Memory B cell (primary cell): ENCODE data around the gene RTL10.

Source experiments
- ATAC-seq: fragments of 150-1000 bp; cut with Tn5 transposase; 2 replicates; pipeline ENCODE4 v1.10.0; 2021; ENCODE audit warnings: low read depth, mild to moderate bottlenecking, moderate library complexity
- DNase-seq, 2 donors: peaks; one replicate each; pipeline ENCODE4 v3.0.0; 2022; ENCODE audit warnings: low spot score in 2 of 2
- H3K27ac Mint-ChIP-seq: one replicate; pipeline ENCODE4 v1.8.0; 2022; ENCODE audit warnings: mild to moderate bottlenecking, moderate library complexity, mixed read lengths
- H3K27me3 Mint-ChIP-seq: one replicate; pipeline ENCODE4 v1.8.0; 2022; ENCODE audit warnings: mixed read lengths
- H3K36me3 Mint-ChIP-seq: one replicate; pipeline ENCODE4 v1.8.0; 2022; ENCODE audit warnings: mild to moderate bottlenecking, mixed read lengths
- H3K4me1 Mint-ChIP-seq: one replicate; pipeline ENCODE4 v1.8.0; 2022; ENCODE audit warnings: mixed read lengths
- H3K4me3 Mint-ChIP-seq: one replicate; pipeline ENCODE4 v1.8.0; 2022; ENCODE audit warnings: mild to moderate bottlenecking, moderate library complexity, mixed read lengths
- H3K9me3 Mint-ChIP-seq: one replicate; pipeline ENCODE4 v1.8.0; 2022; ENCODE audit warnings: mixed read lengths

The RTL10 gene

GRCh38 chr22:19893363-19893762 is 38.7 kb upstream of the RTL10 start:
- Mint-ChIP-seq H3K4me1 (peaks cover 17% of the 10 kb centered on the region), H3K36me3 (peaks cover 2% of the 10 kb centered on the region), H3K27ac (no peak overlapping the region), H3K9me3 (no peaks in the 10 kb centered on the region), H3K27me3 (no peaks in the 10 kb centered on the region), H3K4me3 (no peak overlapping the region)
- ATAC-seq: no peak
- DNase-seq: no peak

- H3K4me3 Mint-ChIP-seq: no peak overlapping the region
- no peak overlapping the region for H3K27ac Mint-ChIP-seq
- peaks cover 17% of the 10 kb centered on the region for H3K4me1 Mint-ChIP-seq
Measured at GRCh38 chr22:19892925-19893324, 38.3 kb upstream of the RTL10 start.

GRCh38 chr22:19892257-19892879 is 37.7 kb upstream of the RTL10 start:
- no peak for DNase-seq
- peaks cover 17% of the 10 kb centered on the region for H3K4me1 Mint-ChIP-seq

More at GRCh38 chr22:19892925-19893324, 38.3 kb upstream of the RTL10 start:
- H3K9me3 Mint-ChIP-seq: no peaks in the 10 kb centered on the region
- no peak for DNase-seq
- H3K36me3 Mint-ChIP-seq: peaks cover 2% of the 10 kb centered on the region
- no peak for ATAC-seq
- H3K27me3 Mint-ChIP-seq: no peaks in the 10 kb centered on the region

GRCh38 chr22:19891317-19892256 is 36.9 kb upstream of the RTL10 start:
- Mint-ChIP-seq H3K4me1 (peaks cover 22% of the 10 kb centered on the region), H3K27me3 (no peaks in the 10 kb centered on the region), H3K36me3 (peaks cover 2% of the 10 kb centered on the region)

More at GRCh38 chr22:19892257-19892879, 37.7 kb upstream of the RTL10 start:
- H3K27ac Mint-ChIP-seq: no peak overlapping the region
- peak; percentile 13 for ATAC-seq
- peaks cover 2% of the 10 kb centered on the region for H3K36me3 Mint-ChIP-seq
- no peaks in the 10 kb centered on the region for H3K9me3 Mint-ChIP-seq
- H3K4me3 Mint-ChIP-seq: peak overlapping the region; percentile 82
- no peaks in the 10 kb centered on the region for H3K27me3 Mint-ChIP-seq

GRCh38 chr22:19890502-19891316 is 36.0 kb upstream of the RTL10 start:
- H3K4me3 Mint-ChIP-seq: no peak overlapping the region
- no peak for DNase-seq
- H3K4me1 Mint-ChIP-seq: peaks cover 25% of the 10 kb centered on the region
- no peaks in the 10 kb centered on the region for H3K9me3 Mint-ChIP-seq
- no peak for ATAC-seq
- no peaks in the 10 kb centered on the region for H3K27me3 Mint-ChIP-seq
- no peak overlapping the region for H3K27ac Mint-ChIP-seq
- peaks cover 2% of the 10 kb centered on the region for H3K36me3 Mint-ChIP-seq

More at GRCh38 chr22:19891317-19892256, 36.9 kb upstream of the RTL10 start:
- Mint-ChIP-seq H3K9me3 (no peaks in the 10 kb centered on the region), H3K4me3 (peak overlapping the region; percentile 82), H3K27ac (peak overlapping the region; percentile 56)
- peak in 1 of 2 donors; percentile 32 for DNase-seq
- peak; percentile 84 for ATAC-seq

- Mint-ChIP-seq H3K36me3 (peaks cover 2% of the 10 kb centered on the region), H3K4me3 (no peak overlapping the region), H3K27ac (no peak overlapping the region), H3K9me3 (no peaks in the 10 kb centered on the region), H3K27me3 (no peaks in the 10 kb centered on the region), H3K4me1 (peaks cover 28% of the 10 kb centered on the region)
- no peak for ATAC-seq
- DNase-seq: no peak
Measured at GRCh38 chr22:19889951-19890350, 35.3 kb upstream of the RTL10 start.

- peaks cover 28% of the 10 kb centered on the region for H3K4me1 Mint-ChIP-seq
- no peak overlapping the region for H3K27ac Mint-ChIP-seq
- no peaks in the 10 kb centered on the region for H3K36me3 Mint-ChIP-seq
- DNase-seq: no peak
- H3K9me3 Mint-ChIP-seq: no peaks in the 10 kb centered on the region
- no peaks in the 10 kb centered on the region for H3K27me3 Mint-ChIP-seq
- no peak overlapping the region for H3K4me3 Mint-ChIP-seq
- ATAC-seq: no peak
Measured at GRCh38 chr22:19888131-19888746, 33.6 kb upstream of the RTL10 start.

- Mint-ChIP-seq H3K27me3 (no peaks in the 10 kb centered on the region), H3K4me3 (no peak overlapping the region), H3K36me3 (no peaks in the 10 kb centered on the region), H3K27ac (no peak overlapping the region), H3K4me1 (peaks cover 26% of the 10 kb centered on the region), H3K9me3 (no peaks in the 10 kb centered on the region)
- no peak for ATAC-seq
- no peak for DNase-seq
Measured at GRCh38 chr22:19887256-19887985, 32.7 kb upstream of the RTL10 start.

GRCh38 chr22:19886605-19887255 is 32.1 kb upstream of the RTL10 start:
- Mint-ChIP-seq H3K27ac (no peak overlapping the region), H3K4me3 (peak overlapping the region; percentile 32), H3K27me3 (no peaks in the 10 kb centered on the region), H3K36me3 (no peaks in the 10 kb centered on the region), H3K9me3 (no peaks in the 10 kb centered on the region), H3K4me1 (peaks cover 20% of the 10 kb centered on the region)
- peak; percentile 65 for ATAC-seq
- no peak for DNase-seq

GRCh38 chr22:19885841-19886592 is 31.3 kb upstream of the RTL10 start:
- Mint-ChIP-seq H3K4me3 (peak overlapping the region; percentile 56), H3K27me3 (no peaks in the 10 kb centered on the region), H3K36me3 (no peaks in the 10 kb centered on the region), H3K4me1 (peaks cover 13% of the 10 kb centered on the region), H3K27ac (peak overlapping the region; percentile 10), H3K9me3 (no peaks in the 10 kb centered on the region)
- no peak for DNase-seq
- ATAC-seq: no peak

GRCh38 chr22:19884954-19885751 is 30.5 kb upstream of the RTL10 start:
- no peak overlapping the region for H3K27ac Mint-ChIP-seq
- no peaks in the 10 kb centered on the region for H3K9me3 Mint-ChIP-seq
- ATAC-seq: no peak
- no peaks in the 10 kb centered on the region for H3K36me3 Mint-ChIP-seq
- no peaks in the 10 kb centered on the region for H3K27me3 Mint-ChIP-seq
- peaks cover 11% of the 10 kb centered on the region for H3K4me1 Mint-ChIP-seq
- no peak for DNase-seq
- H3K4me3 Mint-ChIP-seq: no peak overlapping the region
